Measurements from ENCODE around the gene MARCHF10.

MARCHF10 gene

DNA sequence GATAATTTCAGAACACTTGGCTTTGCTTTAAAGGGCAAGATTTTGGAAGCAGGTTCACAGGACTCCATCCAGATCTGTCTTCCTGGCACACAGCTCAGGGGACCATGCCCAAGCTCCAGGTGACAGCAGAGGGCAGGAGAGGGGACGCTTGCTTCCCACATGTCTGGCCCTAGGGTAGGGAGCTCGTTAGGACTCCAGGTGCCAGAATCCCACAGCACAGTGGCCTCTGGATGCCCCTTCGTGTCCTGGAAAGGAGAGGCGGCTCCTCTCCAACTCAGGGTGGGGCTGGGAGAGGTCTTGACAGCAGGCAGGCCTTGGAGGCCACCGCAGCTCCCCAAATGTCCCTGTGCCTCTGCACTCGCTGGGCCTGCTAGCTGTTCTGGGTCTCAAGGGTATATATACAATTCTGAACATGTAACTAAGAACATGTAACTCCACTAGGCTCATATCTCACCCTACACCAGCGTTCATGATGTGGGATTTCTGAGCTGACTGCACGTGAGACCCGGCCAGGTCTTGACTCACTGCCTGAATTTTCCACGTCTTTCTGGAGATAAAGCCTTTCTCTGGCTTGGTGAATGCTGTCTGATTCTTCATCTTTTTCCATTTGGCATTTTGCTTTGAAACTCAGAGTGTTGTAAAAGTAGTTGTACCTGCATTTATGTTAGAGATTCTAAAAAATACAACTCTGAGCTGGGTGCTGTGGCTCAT lies 52.8 kb downstream of the MARCHF10 start:
- TF ChIP-seq CTCF (conservative IDR thresholded peaks at IDR 0.05; ENCODE audit: control insufficient read depth, insufficient read depth, low read depth, low read length): no peak
- peak; percentile 42 for DNase-seq (ENCODE audit: low read depth)
- no peak overlapping the region for H3K4me3 ChIP-seq (ENCODE audit: control insufficient read depth, low read depth, low read length)

GRCh38 chr17:62754631-62755030 lies 53.5 kb downstream of the MARCHF10 start:
- no peak overlapping the region for H3K4me3 ChIP-seq (ENCODE audit: control insufficient read depth, low read depth, low read length)
- no peak for TF ChIP-seq CTCF (conservative IDR thresholded peaks at IDR 0.05; ENCODE audit: control insufficient read depth, insufficient read depth, low read depth, low read length)
- no peak for DNase-seq (ENCODE audit: low read depth)

DNA sequence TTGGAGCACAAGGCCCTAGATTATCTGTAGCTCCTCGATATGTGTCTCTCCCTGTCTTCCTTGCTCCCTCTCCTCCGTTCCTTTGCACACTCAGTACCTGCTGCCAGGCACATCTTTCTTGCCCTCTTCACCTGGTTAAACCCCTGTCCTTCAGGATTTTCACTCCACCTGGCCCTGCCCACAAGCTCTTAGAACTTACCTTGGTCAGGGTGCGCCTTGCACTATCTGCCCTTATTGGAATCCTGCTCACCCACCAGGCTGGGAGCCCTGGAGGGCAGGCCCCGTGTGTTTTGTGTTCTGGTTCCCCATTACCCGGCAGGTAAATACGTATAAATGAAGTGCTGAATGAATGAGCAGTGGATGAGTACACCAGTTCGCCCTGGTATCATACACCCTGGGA lies 54.6 kb downstream of the MARCHF10 start:
- DNase-seq (ENCODE audit: low read depth): no peak
- no peak overlapping the region for H3K4me3 ChIP-seq (ENCODE audit: control insufficient read depth, low read depth, low read length)
- TF ChIP-seq CTCF (conservative IDR thresholded peaks at IDR 0.05; ENCODE audit: control insufficient read depth, insufficient read depth, low read depth, low read length): no peak

DNA sequence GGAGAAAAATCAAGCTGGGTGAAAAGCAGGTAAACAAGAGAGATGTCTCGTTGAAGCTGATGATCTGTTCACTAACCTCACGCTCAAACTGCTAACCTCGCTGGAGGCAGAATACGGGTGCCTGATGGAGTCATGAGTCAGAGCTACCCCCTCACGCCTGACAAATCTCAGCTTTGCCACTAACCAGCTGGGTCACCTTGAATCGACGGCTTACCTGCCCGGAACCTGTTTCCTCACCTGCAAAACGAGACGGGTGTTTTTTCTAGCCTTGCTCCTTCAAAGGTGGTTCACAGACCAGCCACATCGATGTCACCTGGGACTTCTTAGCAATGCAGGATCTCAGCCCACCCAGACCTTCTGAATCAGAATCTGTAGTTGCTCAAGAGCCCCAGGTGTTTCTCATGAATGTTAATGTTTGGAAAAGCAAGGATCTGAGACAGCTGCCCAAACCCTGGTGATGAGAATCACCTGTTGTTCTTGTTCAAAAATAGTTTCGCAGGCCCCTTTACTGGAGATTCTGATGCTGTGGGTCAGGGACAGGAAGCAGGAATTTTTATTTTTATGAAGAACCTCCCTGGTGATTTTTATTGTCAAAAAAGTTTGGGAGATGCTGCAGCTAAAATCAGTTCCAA lies 56.9 kb downstream of the MARCHF10 start:
- no peak overlapping the region for H3K4me3 ChIP-seq (ENCODE audit: control insufficient read depth, low read depth, low read length)
- TF ChIP-seq CTCF (conservative IDR thresholded peaks at IDR 0.05; ENCODE audit: control insufficient read depth, insufficient read depth, low read depth, low read length): no peak
- no peak for DNase-seq (ENCODE audit: low read depth)

- no peak overlapping the region for H3K4me3 ChIP-seq (ENCODE audit: control insufficient read depth, low read depth, low read length)
- TF ChIP-seq CTCF (conservative IDR thresholded peaks at IDR 0.05; ENCODE audit: control insufficient read depth, insufficient read depth, low read depth, low read length): no peak
- DNase-seq (ENCODE audit: low read depth): no peak
Measured at GRCh38 chr17:62750631-62751051, 57.5 kb downstream of the MARCHF10 start.

DNA sequence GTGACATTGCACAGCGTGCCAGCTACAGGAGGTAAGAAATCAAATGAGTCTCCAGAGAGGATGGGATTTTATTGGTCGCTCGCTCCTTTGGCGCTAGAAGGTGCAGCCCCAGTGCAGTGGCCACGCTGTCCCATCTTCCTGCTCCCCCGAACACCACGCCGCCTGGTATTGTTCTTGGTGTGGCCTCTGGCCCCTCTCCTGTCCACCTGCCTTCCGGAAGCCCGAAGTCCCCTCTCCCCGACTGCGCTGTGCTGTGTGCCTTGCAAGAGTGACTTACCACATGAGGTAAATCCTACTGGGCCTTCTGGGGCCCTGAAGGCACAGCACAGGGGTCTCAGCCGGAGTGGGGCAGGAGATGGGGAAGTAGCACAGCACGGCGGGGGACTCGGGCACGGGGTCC lies 58.2 kb downstream of the MARCHF10 start:
- no peak overlapping the region for H3K4me3 ChIP-seq (ENCODE audit: control insufficient read depth, low read depth, low read length)
- TF ChIP-seq CTCF (conservative IDR thresholded peaks at IDR 0.05; ENCODE audit: control insufficient read depth, insufficient read depth, low read depth, low read length): no peak
- DNase-seq (ENCODE audit: low read depth): no peak

All from fibroblast of mammary gland (primary cell).